IPS DF 4.7 (cell line): Measurements from ENCODE around the gene TMEM43.

ENCODE experiments used
- DNase-seq: peaks from one replicate; pipeline ENCODE4 v3.0.0-alpha.2; 2013; ENCODE audit warnings: low spot score; ENCODE audit errors: extremely low read depth

TMEM43 gene

GRCh38 chr3:14138109-14138877, 13.4 kb downstream of the TMEM43 start:
- no peak for DNase-seq

GRCh38 chr3:14138878-14139655, 14.2 kb downstream of the TMEM43 start:
- no peak for DNase-seq

GRCh38 chr3:14139771-14140170, 14.9 kb downstream of the TMEM43 start:
- DNase-seq, result no peak

DNA sequence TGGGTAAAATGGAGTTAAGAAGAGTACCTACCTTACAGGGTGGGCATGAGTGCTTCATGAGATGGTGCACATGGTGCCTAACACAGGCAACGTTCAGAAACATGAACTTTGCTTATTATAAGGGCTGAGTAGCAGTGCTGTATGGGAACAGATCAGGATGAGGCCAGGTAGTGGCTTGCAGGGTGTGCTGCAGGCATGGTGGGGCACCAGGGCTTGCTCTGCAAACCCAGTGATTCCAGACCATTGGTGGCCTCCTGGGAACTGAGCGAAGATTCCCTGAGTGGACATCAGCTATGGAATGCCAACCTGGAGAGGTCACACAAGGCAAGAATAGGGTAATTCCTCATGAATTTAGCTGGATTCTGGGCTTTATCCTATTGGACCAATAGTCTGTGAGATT, 15.8 kb downstream of the TMEM43 start:
- no peak for DNase-seq

DNA sequence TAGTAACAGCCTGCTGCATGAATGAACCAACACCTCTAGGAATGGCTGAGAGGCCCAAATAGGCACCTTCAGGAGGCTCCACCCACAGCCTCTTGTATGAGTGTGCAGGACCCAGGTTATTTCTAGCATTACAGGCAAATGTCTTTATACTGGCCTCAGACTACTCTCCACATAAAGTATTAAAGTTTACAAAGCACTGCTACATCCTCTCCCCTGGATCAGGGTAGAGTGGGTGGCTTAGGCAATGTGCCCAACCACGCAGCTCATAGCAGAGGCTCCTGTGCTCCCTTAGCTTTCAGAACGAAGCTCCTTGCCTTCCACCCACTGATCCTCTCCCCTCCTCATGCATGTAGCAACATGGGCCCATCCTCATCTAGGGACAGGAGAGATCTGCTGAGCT, 16.3 kb downstream of the TMEM43 start:
- DNase-seq, result no peak

DNA sequence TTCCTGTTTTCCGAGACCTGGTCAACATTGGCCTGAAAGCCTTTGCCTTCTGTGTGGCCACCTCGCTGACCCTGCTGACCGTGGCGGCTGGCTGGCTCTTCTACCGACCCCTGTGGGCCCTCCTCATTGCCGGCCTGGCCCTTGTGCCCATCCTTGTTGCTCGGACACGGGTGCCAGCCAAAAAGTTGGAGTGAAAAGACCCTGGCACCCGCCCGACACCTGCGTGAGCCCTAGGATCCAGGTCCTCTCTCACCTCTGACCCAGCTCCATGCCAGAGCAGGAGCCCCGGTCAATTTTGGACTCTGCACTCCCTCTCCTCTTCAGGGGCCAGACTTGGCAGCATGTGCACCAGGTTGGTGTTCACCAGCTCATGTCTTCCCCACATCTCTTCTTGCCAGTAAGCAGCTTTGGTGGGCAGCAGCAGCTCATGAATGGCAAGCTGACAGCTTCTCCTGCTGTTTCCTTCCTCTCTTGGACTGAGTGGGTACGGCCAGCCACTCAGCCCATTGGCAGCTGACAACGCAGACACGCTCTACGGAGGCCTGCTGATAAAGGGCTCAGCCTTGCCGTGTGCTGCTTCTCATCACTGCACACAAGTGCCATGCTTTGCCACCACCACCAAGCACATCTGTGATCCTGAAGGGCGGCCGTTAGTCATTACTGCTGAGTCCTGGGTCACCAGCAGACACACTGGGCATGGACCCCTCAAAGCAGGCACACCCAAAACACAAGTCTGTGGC, 16.9 kb downstream of the TMEM43 start:
- no peak for DNase-seq

DNA sequence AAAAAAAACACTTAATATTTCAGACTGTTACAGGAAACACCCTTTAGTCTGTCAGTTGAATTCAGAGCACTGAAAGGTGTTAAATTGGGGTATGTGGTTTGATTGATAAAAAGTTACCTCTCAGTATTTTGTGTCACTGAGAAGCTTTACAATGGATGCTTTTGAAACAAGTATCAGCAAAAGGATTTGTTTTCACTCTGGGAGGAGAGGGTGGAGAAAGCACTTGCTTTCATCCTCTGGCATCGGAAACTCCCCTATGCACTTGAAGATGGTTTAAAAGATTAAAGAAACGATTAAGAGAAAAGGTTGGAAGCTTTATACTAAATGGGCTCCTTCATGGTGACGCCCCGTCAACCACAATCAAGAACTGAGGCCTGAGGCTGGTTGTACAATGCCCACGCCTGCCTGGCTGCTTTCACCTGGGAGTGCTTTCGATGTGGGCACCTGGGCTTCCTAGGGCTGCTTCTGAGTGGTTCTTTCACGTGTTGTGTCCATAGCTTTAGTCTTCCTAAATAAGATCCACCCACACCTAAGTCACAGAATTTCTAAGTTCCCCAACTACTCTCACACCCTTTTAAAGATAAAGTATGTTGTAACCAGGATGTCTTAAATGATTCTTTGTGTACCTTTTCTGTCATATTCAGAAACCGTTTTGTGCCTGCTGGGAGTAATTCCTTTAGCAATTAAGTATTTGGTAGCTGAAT, 17.9 kb downstream of the TMEM43 start:
- DNase-seq, result no peak

DNA sequence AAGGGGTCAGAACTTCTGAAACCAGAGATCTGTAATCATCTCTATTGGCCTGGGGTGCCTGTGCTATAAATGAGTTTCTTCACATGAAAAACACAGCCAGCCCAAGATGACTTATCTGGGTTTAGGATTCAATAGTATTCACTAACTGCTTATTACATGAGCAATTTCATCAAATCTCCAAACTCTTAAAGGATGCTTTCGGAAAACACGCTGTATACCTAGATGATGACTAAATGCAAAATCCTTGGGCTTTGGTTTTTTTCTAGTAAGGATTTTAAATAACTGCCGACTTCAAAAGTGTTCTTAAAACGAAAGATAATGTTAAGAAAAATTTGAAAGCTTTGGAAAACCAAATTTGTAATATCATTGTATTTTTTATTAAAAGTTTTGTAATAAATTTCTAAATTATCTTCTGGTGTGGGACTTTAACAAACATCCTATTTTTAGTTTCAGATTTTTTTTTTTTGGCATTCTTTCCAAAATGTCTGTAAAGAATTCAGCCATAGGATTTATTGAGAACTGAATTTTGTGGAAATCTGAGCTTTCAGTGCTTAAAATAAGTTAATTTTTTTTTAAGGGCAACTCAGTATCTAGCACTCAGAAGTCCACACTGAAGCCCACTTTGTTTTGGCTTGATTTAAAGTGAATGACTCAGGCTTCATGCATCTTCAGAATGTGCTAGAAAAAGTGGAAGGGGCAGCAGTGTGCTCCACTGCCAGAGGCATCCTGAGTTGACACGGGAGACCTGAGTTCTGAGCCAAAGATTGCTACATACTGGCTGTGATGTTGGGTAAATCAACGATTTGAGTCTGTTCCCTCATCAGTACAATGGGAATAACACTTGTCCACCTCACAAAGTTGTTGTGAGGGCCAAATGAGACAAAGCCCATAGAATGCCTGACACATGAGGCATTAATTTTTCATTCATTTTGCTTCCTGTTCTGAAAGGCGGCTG, 18.7 kb downstream of the TMEM43 start:
- no peak for DNase-seq

DNA sequence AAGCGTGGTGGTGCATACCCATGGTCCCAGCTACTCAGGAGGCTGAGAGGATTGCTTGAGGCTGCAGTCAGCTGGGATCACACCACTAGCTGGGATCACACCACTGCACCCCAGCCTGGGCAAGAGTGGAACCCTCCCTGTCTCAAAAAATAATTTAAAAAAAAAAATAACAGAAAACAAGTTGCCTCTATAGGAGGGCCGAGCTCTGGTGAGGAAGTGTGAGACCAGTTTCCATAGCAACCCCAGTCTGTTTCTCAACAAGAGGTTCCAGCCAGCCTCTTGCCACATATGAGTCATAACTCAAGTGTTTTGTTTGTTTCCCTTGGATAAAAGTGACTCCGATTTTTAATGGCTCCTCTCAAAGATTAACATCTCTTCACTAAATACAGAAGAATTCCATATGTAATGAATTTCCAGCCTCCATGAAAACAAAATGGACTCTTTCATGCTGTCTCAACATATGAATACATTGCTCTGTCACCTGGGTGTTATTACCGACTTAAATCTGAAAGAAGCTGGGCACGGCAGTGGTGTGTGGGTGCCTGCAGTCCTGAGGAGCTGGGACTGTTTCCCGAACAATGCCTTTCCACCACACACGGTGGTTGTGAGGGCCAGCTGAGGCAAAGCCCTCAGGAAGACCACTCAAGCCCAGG, 19.7 kb downstream of the TMEM43 start:
- no peak for DNase-seq

GRCh38 chr3:14145236-14145635, 20.4 kb downstream of the TMEM43 start:
- no peak for DNase-seq

DNA sequence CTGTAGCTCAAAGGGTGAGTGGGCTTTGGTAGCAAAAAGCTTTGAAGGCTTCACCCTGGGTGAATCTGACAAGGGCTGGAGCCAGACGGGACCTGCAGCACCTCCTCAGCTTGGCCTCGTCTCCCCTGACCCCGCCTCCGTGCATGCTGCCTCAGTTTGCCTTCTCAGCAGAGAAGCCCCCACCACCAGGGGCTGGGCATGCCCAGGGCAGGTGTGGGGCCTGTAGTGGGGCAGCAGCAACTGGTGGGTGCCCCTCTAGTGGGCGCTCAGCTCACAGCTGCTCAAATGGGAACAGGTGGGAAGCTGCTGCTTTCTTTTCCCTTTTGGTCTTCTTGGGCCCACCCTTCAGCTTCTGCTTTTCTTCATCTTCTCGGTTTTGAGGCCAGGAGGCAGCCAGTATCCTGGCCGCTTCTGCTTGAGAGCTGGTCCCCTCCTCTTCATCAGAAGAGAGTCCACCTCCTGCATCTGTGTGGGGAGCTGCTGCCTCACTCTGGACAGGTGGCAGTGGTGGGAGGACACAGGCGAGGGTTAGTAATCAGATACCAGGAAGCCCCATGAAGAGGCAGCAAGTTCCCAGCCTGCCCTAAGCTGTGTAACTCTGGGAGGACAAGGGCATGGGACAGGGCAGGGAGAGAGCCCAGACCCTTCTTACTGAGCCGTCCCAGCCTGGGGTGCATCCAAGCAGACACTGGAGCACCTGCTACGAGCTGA, 21.0 kb downstream of the TMEM43 start:
- no peak for DNase-seq

- DNase-seq, result no peak
These were observed 21.7 kb downstream of the TMEM43 start for GRCh38 chr3:14146381-14147065.

DNA sequence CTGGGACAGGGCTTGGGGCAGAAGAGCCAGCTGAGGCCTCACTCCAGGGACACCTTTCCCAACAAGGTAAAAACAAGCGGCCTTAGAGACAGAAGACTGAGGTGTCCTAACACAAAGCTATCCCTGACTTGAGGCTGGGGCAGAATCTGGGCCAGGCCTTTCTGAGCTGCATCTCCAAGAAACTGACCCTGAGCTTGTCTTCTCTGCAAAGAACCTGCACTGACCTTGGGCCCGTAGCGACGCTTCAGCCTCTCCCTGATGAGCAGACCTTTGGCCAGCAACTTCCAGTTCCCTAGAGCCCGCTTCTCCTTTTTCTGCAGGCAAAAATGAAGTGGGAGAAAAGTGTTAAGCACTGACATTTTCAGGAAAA, 22.2 kb downstream of the TMEM43 start:
- DNase-seq, result no peak

- no peak for DNase-seq
These were observed 22.8 kb downstream of the TMEM43 start for GRCh38 chr3:14147617-14148016.

DNA sequence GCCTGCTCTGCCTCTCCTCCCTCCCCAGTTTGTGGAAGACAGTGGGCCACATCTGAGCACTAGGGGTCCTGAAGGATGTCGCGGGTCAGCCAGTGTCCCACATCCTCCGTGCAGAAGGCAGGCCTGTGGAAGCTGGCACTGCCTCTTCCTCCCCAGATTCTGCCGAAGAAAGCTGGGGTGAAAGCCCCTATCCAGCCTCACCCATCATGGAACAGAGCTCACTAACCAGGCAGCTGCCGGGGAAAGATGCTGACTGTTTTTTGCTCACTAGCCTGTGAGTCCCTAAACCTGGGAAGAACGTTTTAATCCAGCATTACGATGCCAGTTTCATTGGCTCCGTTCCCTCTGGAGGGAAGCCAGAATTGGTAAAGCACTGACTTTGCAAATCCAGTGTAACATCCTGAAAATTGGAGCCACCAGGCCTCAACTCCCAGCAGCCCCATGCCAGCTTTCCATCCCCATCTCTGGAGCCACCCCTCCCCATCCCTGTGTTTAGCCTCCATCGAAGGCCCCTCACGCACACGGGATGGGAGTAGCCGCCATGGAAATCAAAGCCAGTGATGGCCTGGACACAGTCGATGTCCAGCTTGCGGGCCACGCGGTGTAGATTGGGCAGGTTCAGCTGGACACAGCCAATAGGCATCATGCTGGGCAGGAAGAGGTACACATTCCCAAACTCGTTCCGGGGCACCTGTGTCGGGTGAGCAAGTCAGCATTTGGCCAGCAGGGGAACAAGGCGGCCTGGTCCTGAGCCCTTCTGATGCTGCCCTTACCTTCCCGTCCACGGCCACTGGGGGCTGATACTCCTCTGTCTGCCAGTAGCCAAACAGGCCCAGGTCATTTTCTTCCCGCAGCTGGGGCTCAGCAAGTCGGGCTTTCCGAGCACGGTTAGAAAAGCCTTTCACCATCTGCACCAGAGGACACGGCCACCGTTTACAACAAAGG, 23.5 kb downstream of the TMEM43 start:
- no peak for DNase-seq

DNA sequence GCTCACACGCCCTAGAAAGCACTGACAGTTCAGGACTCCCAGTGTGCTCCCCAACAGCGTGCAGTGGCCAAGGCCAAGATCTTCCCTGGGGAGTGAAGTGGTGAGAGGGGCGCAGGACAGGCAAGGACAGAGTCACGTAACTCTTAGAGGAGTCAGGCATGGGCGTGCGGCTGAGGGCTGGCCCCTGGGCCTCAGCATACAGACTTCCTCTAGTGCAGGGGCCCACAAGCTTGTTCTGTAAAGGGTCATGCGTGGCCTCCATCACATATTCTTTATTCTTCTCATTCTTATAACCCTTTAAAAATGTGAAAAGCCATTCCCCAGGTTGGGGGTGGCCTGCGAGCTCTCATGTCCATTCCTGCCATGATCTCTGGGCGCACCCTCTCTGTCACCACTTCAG, 25.2 kb downstream of the TMEM43 start:
- no peak for DNase-seq

DNA sequence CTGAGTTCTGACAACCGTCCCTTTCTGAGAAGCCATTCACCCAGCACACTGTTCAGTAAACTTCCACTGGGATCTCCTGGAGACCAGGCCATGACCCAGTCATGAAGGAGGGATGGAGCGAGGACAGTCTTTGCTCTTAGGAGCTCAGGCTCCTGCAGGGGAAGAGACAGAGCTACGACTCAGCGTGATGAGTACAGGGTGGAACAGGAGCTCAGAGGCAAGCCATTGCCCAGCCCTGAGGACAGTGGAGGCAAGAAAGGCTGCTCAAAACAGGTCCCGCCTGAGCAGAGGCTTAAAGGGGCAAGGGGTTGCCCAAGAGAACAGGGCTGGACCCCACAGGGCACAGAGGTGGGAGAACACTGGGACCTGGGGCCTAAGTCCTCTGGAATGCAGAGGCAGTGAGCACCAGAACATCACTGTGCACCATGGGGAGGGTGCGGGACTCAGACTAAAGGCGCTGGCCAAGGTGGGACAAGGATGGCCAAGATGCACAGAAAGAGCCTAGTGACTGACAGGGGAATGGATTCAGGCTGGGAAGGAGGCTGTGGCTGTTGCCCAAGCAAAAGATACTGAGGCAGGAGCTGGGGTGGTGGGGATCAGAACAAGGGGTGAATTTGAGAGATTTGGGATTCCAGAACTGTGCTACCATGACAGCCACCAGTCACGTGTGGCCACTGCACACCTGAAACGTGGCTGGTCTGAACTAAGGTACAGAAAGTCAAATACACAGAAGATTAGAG, 25.8 kb downstream of the TMEM43 start:
- DNase-seq, result no peak
